ENCODE results near the gene DIS3L2.

- no peak for TF ChIP-seq POLR2AphosphoS5 (IDR thresholded peaks at IDR 0.05)
- TF ChIP-seq, protein P1, sequence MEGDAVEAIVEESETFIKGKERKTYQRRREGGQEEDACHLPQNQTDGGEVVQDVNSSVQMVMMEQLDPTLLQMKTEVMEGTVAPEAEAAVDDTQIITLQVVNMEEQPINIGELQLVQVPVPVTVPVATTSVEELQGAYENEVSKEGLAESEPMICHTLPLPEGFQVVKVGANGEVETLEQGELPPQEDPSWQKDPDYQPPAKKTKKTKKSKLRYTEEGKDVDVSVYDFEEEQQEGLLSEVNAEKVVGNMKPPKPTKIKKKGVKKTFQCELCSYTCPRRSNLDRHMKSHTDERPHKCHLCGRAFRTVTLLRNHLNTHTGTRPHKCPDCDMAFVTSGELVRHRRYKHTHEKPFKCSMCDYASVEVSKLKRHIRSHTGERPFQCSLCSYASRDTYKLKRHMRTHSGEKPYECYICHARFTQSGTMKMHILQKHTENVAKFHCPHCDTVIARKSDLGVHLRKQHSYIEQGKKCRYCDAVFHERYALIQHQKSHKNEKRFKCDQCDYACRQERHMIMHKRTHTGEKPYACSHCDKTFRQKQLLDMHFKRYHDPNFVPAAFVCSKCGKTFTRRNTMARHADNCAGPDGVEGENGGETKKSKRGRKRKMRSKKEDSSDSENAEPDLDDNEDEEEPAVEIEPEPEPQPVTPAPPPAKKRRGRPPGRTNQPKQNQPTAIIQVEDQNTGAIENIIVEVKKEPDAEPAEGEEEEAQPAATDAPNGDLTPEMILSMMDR (IDR thresholded peaks at IDR 0.05 in 8 of 11, conservative IDR thresholded peaks at IDR 0.05 in 3 of 11) = no peak
Observed at GRCh38 chr2:232006253-232006652, 44.7 kb downstream of the DIS3L2 start.
